DMS153 (cell line): Measurements from ENCODE around the gene RBFOX1.
A peak's percentile ranks its signal among the peaks of the same experiment; 100 is the strongest.

Experiments
- DNase-seq: peaks from one replicate; lab custom pipeline; 2025; lab: John Stamatoyannopoulos, UW

Gene RBFOX1

GRCh38 chr16:7332611-7333010 is at the start of gene RBFOX1:
Gene RBFOX1 (plus strand): TSS chr16:7332845.
- DNase-seq = no peak

GRCh38 chr16:7284780-7285179 is 47.9 kb upstream of the RBFOX1 start:
- DNase-seq = no peak

- DNase-seq = no peak
These were observed 47.1 kb upstream of the RBFOX1 start for GRCh38 chr16:7285520-7285919.

GRCh38 chr16:7289299-7289698 is 43.3 kb upstream of the RBFOX1 start:
- DNase-seq = no peak

- no peak for DNase-seq
These were observed 42.0 kb upstream of the RBFOX1 start for GRCh38 chr16:7290682-7291081.

- no peak for DNase-seq
These were observed 38.6 kb upstream of the RBFOX1 start for GRCh38 chr16:7294020-7294419.

GRCh38 chr16:7303052-7303610 is 29.5 kb upstream of the RBFOX1 start:
- no peak for DNase-seq

GRCh38 chr16:7303660-7304200 is 28.9 kb upstream of the RBFOX1 start:
- no peak for DNase-seq

- no peak for DNase-seq
These were observed 28.4 kb upstream of the RBFOX1 start for GRCh38 chr16:7304279-7304678.

GRCh38 chr16:7304958-7305357 is 27.7 kb upstream of the RBFOX1 start:
- DNase-seq = no peak

GRCh38 chr16:7313170-7313569 is 19.5 kb upstream of the RBFOX1 start:
- DNase-seq = no peak

GRCh38 chr16:7314163-7314562 is 18.5 kb upstream of the RBFOX1 start:
- no peak for DNase-seq

GRCh38 chr16:7315813-7316212 is 16.8 kb upstream of the RBFOX1 start:
- DNase-seq = peak; percentile 72

- no peak for DNase-seq
These were observed 16.3 kb upstream of the RBFOX1 start for GRCh38 chr16:7316281-7316888.

- no peak for DNase-seq
These were observed 14.7 kb upstream of the RBFOX1 start for GRCh38 chr16:7317982-7318381.

- DNase-seq = no peak
These were observed 14.0 kb upstream of the RBFOX1 start for GRCh38 chr16:7318686-7319085.

GRCh38 chr16:7319514-7319913 is 13.1 kb upstream of the RBFOX1 start:
- no peak for DNase-seq

- DNase-seq = no peak
These were observed 11.0 kb upstream of the RBFOX1 start for GRCh38 chr16:7321661-7322060.

- DNase-seq = no peak
These were observed 8.3 kb upstream of the RBFOX1 start for GRCh38 chr16:7324321-7324720.

GRCh38 chr16:7325834-7326233 is 6.8 kb upstream of the RBFOX1 start:
- no peak for DNase-seq

GRCh38 chr16:7330709-7331108 is 1.9 kb upstream of the RBFOX1 start:
- no peak for DNase-seq

- DNase-seq = no peak
These were observed 648 bp upstream of the RBFOX1 start for GRCh38 chr16:7331997-7332396.

- DNase-seq = no peak
These were observed 608 bp downstream of the RBFOX1 start for GRCh38 chr16:7333180-7333725.
